ENCODE measurements around the gene PTPRN2.

The PTPRN2 gene

GRCh38 chr7:157844611-157845010 is 743.0 kb downstream of the PTPRN2 start:
- DNase-seq (ENCODE audit: low spot score) = no peak

GRCh38 chr7:157844141-157844540 is 743.5 kb downstream of the PTPRN2 start:
- DNase-seq (ENCODE audit: low spot score) = no peak

- DNase-seq (ENCODE audit: low spot score) = no peak
Measured at GRCh38 chr7:157843336-157844140, 744.1 kb downstream of the PTPRN2 start.

GRCh38 chr7:157841773-157842370 is 745.8 kb downstream of the PTPRN2 start:
- DNase-seq (ENCODE audit: low spot score) = no peak

- DNase-seq (ENCODE audit: low spot score) = no peak
Measured at GRCh38 chr7:157840914-157841772, 746.5 kb downstream of the PTPRN2 start.

GRCh38 chr7:157840174-157840913 is 747.3 kb downstream of the PTPRN2 start:
- no peak for DNase-seq (ENCODE audit: low spot score)

- no peak for DNase-seq (ENCODE audit: low spot score)
Measured at GRCh38 chr7:157839672-157840167, 747.9 kb downstream of the PTPRN2 start.

- DNase-seq (ENCODE audit: low spot score) = no peak
Measured at GRCh38 chr7:157839226-157839625, 748.4 kb downstream of the PTPRN2 start.

- no peak for DNase-seq (ENCODE audit: low spot score)
Measured at GRCh38 chr7:157837561-157837960, 750.1 kb downstream of the PTPRN2 start.

GRCh38 chr7:157837047-157837446 is 750.6 kb downstream of the PTPRN2 start:
- DNase-seq (ENCODE audit: low spot score) = no peak

- DNase-seq (ENCODE audit: low spot score) = no peak
Measured at GRCh38 chr7:157834501-157835163, 753.0 kb downstream of the PTPRN2 start.

GRCh38 chr7:157832866-157833607 is 754.6 kb downstream of the PTPRN2 start:
- DNase-seq (ENCODE audit: low spot score) = no peak

GRCh38 chr7:157832421-157832820 is 755.2 kb downstream of the PTPRN2 start:
- DNase-seq (ENCODE audit: low spot score) = no peak

GRCh38 chr7:157832006-157832405 is 755.6 kb downstream of the PTPRN2 start:
- DNase-seq (ENCODE audit: low spot score) = no peak

GRCh38 chr7:157831143-157831905 is 756.3 kb downstream of the PTPRN2 start:
- no peak for DNase-seq (ENCODE audit: low spot score)

- no peak for DNase-seq (ENCODE audit: low spot score)
Measured at GRCh38 chr7:157830331-157830730, 757.3 kb downstream of the PTPRN2 start.

- no peak for DNase-seq (ENCODE audit: low spot score)
Measured at GRCh38 chr7:157829491-157829890, 758.1 kb downstream of the PTPRN2 start.

GRCh38 chr7:157828881-157829280 is 758.7 kb downstream of the PTPRN2 start:
- DNase-seq (ENCODE audit: low spot score) = no peak

- no peak for DNase-seq (ENCODE audit: low spot score)
Measured at GRCh38 chr7:157828190-157828589, 759.4 kb downstream of the PTPRN2 start.

GRCh38 chr7:157827863-157828160 is 759.8 kb downstream of the PTPRN2 start:
- no peak for DNase-seq (ENCODE audit: low spot score)
